HCT116 (cell line): Measurements from ENCODE around the gene MEF2D.

ENCODE experiments used
- CEBPB ChIP-seq: IDR thresholded peaks from 2 replicates; pipeline ENCODE4 v1.6.1; 2012; ENCODE audit warnings: low read depth
- EZH2 ChIP-seq: fragments of 200-600 bp; sonication (generic); IDR thresholded peaks from 2 replicates; pipeline ENCODE4 v1.6.1; 2017; ENCODE audit warnings: antibody characterized with exemption, mixed run types
- JUND ChIP-seq: IDR thresholded peaks from 2 replicates; pipeline ENCODE4 v1.6.1; 2012
- POLR2A ChIP-seq: IDR thresholded peaks from 2 replicates; pipeline ENCODE4 v1.7.0; 2011; ENCODE audit warnings: borderline replicate concordance; ENCODE audit not compliant: insufficient read depth, insufficient read length; ENCODE audit errors: extremely low read depth
- POLR2AphosphoS5 ChIP-seq: IDR thresholded peaks from 2 replicates; pipeline ENCODE4 v1.6.1; 2011; ENCODE audit warnings: mild to moderate bottlenecking, low read depth, low read length, moderate library complexity
- RAD21 ChIP-seq: IDR thresholded peaks from 2 replicates; pipeline ENCODE4 v1.6.1; 2012; ENCODE audit warnings: low read depth, mild to moderate bottlenecking
- SIN3A ChIP-seq: IDR thresholded peaks from 2 replicates; pipeline ENCODE4 v1.6.1; 2012; ENCODE audit warnings: low read depth
- SP1 ChIP-seq: IDR thresholded peaks from 2 replicates; pipeline ENCODE4 v1.6.1; 2012; ENCODE audit warnings: low read depth
- TCF7L2 ChIP-seq: IDR thresholded peaks from 2 replicates; pipeline ENCODE4 v1.7.0; 2011; ENCODE audit warnings: borderline replicate concordance, inconsistent platforms; ENCODE audit not compliant: insufficient read depth, insufficient read length; ENCODE audit errors: extremely low read depth
- YY1 ChIP-seq: IDR thresholded peaks from 2 replicates; pipeline ENCODE4 v1.6.1; 2011; ENCODE audit warnings: low read length, low read depth, moderate library complexity, mild to moderate bottlenecking; ENCODE audit not compliant: insufficient replicate concordance; ENCODE audit errors: extremely low read depth
- ZNF274 ChIP-seq: fragments of 200-500 bp; sonication (Bioruptor generic); IDR thresholded peaks from 2 replicates; pipeline ENCODE4 v1.6.1; 2014; ENCODE audit warnings: mild to moderate bottlenecking, low read depth, low read length, inconsistent platforms
- TF ChIP-seq, protein P1 (sequence below), 3 experiments: fragments of 200-600 bp in 1 of 3; sonication (generic) in 1 of 3; IDR thresholded peaks in 2 of 3; conservative IDR thresholded peaks in 1 of 3; 2 replicates each; pipeline ENCODE4 v1.5.1; 2012 to 2017; ENCODE audit warnings: low read depth in 2 of 3, low read length in 2 of 3, antibody characterized with exemption in 1 of 3, borderline replicate concordance in 1 of 3, control low read depth in 1 of 3, mild to moderate bottlenecking in 1 of 3, mixed read lengths in 1 of 3, mixed run types in 1 of 3, moderate library complexity in 1 of 3; ENCODE audit not compliant: insufficient read depth in 1 of 3
- TF ChIP-seq, protein P2 (sequence below): IDR thresholded peaks from 2 replicates; pipeline ENCODE4 v1.6.1; 2012; ENCODE audit warnings: low read depth

DNA sequence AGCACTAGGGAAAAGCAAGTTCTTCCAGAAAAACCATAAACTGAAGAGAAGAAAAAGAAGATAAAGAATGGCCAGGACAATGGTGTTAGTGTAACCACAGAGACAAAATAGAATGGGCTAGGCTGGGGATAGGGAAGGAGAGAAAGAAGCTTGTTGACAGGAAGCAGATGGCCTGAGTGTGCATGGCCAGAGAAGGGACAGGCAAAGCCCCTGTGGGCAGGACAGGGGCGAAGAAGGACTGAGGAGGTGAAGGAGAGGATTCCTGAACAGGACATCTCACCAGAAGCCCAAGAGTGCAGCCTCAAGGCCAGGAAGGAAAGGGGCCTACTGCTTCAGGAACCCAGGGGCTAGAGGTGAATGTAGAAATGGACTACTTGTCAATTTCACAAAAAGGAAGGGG lies 42.5 kb upstream of the MEF2D start:
- TF ChIP-seq POLR2A (no peak), RAD21 (no peak), SIN3A (no peak), YY1 (no peak), SP1 (no peak), ZNF274 (no peak), POLR2AphosphoS5 (no peak), JUND (no peak), TCF7L2 (no peak), EZH2 (no peak), CEBPB (no peak)
- TF ChIP-seq, protein P1, sequence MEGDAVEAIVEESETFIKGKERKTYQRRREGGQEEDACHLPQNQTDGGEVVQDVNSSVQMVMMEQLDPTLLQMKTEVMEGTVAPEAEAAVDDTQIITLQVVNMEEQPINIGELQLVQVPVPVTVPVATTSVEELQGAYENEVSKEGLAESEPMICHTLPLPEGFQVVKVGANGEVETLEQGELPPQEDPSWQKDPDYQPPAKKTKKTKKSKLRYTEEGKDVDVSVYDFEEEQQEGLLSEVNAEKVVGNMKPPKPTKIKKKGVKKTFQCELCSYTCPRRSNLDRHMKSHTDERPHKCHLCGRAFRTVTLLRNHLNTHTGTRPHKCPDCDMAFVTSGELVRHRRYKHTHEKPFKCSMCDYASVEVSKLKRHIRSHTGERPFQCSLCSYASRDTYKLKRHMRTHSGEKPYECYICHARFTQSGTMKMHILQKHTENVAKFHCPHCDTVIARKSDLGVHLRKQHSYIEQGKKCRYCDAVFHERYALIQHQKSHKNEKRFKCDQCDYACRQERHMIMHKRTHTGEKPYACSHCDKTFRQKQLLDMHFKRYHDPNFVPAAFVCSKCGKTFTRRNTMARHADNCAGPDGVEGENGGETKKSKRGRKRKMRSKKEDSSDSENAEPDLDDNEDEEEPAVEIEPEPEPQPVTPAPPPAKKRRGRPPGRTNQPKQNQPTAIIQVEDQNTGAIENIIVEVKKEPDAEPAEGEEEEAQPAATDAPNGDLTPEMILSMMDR (IDR thresholded peaks at IDR 0.05 in 2 of 3, conservative IDR thresholded peaks at IDR 0.05 in 1 of 3; ENCODE audit: borderline replicate concordance in 1 of 3, insufficient read depth in 1 of 3, low read depth in 2 of 3, low read length in 2 of 3) = no peak
- TF ChIP-seq, protein P2, sequence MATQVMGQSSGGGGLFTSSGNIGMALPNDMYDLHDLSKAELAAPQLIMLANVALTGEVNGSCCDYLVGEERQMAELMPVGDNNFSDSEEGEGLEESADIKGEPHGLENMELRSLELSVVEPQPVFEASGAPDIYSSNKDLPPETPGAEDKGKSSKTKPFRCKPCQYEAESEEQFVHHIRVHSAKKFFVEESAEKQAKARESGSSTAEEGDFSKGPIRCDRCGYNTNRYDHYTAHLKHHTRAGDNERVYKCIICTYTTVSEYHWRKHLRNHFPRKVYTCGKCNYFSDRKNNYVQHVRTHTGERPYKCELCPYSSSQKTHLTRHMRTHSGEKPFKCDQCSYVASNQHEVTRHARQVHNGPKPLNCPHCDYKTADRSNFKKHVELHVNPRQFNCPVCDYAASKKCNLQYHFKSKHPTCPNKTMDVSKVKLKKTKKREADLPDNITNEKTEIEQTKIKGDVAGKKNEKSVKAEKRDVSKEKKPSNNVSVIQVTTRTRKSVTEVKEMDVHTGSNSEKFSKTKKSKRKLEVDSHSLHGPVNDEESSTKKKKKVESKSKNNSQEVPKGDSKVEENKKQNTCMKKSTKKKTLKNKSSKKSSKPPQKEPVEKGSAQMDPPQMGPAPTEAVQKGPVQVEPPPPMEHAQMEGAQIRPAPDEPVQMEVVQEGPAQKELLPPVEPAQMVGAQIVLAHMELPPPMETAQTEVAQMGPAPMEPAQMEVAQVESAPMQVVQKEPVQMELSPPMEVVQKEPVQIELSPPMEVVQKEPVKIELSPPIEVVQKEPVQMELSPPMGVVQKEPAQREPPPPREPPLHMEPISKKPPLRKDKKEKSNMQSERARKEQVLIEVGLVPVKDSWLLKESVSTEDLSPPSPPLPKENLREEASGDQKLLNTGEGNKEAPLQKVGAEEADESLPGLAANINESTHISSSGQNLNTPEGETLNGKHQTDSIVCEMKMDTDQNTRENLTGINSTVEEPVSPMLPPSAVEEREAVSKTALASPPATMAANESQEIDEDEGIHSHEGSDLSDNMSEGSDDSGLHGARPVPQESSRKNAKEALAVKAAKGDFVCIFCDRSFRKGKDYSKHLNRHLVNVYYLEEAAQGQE = no peak
